NCI-H526 (cell line): ENCODE results near the gene CR2.
"Not testable (repeated sequence)": the region's sequence is repeated elsewhere in the genome, so short reads cannot be mapped to it uniquely, and the experiment has no call there.

Source experiments
- DNase-seq, 2 experiments: peaks; one replicate each; lab custom pipeline; 2025; lab: John Stamatoyannopoulos, UW

Gene CR2

DNA sequence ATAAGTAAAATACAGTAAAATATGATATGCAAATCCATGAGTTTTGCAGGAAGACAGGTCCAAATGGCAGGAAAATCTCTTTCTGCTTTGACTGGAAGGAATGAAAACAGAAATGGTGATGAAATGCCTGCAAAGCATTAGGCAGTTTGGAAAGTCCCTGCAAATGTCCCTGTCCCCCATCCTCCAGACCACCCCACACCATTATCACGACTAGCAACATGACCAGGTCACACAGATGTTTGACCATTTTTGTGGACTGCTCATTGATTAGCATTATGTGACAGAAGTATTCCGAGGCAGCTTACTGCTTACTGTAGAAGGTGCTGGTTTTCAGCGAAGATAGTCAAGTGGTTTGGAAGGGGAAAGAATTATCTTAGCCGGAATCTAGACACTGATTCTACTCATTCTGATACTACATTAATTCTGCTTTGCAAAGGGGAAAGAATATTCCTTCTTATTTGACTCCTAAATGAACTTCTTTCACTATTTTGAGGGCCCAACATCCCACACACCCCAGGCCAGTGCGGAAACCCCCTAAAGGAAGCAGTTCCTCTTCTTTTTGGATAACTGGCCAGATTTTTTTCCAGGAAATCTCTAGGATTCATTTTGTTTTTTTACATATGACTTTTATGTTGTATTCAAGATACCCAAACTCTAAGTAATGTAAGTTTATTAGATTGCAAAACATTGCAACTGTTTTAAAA lies 9.5 kb upstream of the CR2 start:
- no peak for DNase-seq

DNA sequence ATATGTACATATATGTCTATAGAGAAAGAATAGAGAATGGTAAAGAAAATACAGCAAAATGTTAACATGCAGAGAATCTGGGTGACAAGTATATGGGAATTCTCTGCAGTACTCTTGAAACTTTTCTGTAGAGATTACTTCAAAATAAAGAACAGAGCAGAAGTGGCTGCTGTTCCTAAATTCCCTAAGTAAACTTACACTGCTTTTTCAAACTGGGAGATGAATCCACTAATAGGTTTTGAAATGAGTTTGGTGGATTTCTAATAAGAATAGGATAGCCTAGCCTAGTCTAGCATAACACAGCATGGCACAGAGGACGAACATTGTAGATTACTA lies 450 bp upstream of the CR2 start:
- no peak for DNase-seq

GRCh38 chr1:207455183-207455754 lies 1.1 kb downstream of the CR2 start:
- no peak for DNase-seq

GRCh38 chr1:207458414-207458813 lies 4.3 kb downstream of the CR2 start:
- DNase-seq = no peak

DNA sequence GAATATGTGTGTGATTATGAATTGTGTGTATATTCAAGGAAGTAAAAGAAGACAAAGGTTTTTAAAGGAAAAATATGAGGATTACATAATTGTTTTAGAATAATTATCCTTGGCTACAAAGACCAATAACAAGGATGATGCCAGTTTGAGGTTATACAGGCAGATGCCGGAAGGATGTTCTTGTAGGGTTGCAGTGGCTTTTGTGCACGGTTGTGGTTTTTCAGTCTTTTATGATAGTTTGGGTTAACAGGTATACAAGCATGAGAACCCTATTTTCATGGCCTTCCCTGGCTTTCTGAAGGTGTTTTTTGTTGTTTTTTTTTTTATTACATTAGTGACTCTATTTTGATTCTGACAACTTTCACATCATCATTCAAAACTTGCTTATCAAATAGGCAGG lies 4.9 kb downstream of the CR2 start:
- no peak for DNase-seq

- no peak for DNase-seq
Measured at GRCh38 chr1:207461649-207462048, 7.5 kb downstream of the CR2 start.

GRCh38 chr1:207462535-207462934 lies 8.4 kb downstream of the CR2 start:
- no peak for DNase-seq

DNA sequence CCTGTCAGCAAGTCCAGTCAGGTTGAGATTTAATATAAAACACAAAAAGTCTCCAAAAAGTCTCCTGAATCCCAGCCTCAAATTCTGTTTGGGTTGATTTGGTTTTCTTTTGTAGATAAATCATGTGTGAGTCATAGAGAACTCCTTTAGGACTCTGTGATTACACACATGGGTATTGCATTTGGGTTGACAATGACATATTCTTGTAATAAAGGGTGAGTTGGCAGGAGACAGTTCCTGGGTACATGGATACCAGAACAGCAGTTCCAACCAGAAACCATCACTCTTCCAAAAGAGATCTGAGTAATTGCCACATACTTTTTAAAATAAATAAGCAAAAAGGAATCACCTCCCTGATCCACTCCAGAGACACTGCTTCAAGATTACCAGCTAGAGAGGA lies 8.9 kb downstream of the CR2 start:
- DNase-seq = no peak

DNA sequence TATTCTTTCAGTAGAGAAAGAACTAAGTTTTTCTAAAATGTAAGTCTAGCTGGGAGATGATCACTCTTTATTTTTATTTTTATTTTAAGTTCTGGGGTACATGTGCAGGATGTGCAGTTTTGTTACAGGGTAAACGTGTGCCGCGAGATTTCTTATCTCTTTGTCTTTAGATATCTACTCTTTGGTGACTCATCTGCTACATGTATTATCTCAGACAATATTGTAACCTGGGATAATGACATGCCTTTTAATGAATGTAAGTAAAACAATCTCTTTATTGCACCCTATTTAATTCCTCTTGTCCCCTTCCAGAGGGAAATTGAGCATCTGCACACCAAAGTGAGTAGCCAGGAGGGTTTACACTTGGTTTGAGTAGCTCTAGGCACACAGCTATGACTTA lies 9.4 kb downstream of the CR2 start:
- no peak for DNase-seq

DNA sequence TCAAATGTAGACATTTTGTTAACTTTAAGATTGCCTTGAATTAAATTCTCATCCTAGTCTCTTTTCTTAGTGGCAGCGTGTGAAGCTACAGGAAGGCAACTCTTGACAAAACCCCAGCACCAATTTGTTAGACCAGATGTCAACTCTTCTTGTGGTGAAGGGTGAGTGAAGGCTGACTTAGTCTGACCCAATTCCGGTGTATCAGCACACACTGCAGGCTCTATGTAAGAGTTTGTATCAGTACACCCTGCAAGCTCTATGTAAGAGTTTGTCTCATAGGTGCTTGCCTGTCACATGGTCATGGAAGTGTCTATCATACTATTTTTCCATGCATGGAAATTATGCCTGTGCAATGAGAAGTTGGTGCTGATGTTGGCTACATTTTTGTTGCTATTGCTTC lies 16.8 kb downstream of the CR2 start:
- DNase-seq = no peak

GRCh38 chr1:207474210-207474609 lies 20.1 kb downstream of the CR2 start:
- DNase-seq = no peak

DNA sequence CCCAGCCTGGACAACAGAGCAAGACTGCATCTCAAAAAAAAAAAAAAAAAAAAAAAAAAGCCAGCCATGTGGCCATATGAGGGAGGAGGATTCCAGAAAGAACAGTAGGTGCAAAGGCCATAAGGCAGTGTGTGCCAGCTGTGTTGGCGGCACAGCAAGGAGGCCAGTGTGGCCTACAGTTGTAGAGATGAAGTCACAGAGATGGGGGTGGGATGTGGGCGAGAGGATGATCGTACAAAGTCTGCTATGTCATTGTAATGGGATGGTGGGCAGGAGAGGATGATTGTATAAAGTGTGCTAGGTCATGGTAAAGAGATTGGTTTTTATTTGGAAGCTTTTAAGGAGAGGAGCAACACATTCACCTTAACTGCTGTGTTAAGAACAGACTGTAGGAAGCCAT lies 32.1 kb downstream of the CR2 start:
- no peak for DNase-seq

DNA sequence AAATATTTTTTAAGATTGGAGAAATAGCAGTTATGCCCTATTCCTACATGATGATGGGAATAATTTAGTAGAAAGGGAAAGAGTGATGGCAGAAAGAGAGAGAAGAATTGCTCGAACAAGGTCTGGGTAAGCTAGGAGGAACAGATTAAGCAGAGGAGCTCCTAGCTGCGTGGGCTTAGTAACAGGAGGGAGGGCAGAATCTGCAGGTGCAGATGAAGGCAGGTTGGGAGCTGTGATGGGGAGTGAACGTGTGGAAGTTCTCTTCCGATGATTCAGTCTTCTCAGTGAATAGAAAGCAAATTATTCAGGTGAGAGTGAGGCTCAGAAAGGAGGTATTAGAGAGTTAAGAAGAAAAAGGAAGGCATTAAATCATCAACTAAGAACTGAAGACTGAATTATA lies 33.5 kb downstream of the CR2 start:
- DNase-seq = no peak

GRCh38 chr1:207493212-207493611 lies 39.1 kb downstream of the CR2 start:
- DNase-seq = no peak

- DNase-seq = no peak
Measured at GRCh38 chr1:207494171-207494570, 40.0 kb downstream of the CR2 start.

DNA sequence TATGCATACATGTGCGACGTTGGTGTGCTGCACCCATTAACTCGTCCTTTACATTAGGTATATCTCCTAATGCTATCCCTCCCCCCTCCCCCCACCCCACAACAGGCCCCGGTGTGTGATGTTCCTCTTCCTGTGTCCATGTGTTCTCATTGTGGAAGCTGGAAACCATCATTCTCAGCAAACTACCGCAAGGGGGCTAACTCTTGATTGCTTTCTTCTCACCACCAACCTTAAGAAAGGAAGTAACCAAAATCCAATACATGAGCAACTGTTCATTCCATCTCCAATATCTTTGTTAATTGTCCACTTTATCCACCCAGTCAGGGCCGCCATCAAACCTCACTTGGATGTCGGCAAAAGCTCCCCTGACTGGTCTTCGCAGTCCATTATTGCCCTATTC lies 41.2 kb downstream of the CR2 start:
- DNase-seq = not testable (repeated sequence)

DNA sequence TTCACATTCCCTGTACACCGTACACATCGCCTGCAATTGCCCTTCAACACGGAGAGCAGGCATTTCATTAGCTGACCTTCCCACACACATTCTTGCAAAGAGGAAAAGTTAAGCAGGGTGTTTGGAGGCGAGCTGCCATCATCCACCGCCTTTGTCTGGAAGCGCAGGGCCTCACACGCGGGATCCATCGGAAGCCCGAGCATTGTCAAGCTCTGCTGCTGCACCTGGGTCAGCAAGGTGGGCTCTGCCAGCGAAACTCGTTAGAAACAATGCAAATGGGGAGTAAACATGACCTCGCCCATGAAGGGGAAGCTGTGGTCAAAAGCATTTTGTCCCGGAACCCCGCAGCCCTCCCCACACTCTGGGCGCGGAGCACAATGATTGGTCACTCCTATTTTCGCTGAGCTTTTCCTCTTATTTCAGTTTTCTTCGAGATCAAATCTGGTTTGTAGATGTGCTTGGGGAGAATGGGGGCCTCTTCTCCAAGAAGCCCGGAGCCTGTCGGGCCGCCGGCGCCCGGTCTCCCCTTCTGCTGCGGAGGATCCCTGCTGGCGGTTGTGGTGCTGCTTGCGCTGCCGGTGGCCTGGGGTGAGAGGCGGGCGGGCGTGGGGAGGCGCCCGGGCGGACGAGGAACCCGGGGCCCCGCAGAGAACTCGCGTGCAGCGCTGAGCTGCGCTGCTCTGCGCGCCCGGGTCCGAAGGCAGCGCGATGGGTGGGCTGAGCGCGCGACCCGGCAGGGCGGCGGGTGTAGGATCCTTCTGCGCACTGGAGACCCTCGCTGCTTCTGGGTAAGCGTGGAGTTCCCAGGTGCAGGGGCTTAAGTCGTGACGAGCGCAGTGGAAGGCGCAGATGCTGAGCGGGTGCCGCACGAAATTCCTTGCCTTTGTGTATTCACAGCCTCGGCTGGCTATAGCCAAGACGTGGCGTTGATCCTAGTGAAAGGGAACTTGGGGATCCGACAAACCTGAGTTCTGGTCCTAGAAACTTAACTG lies 42.0 kb downstream of the CR2 start, which contains the start of gene CR1:
TSS of gene CR1 (plus strand) at position 357 of the 992 bp plus-strand sequence. CDS start at position 468, 111 bp downstream.
- DNase-seq = peak in 1 of 2 experiments; percentile 44

DNA sequence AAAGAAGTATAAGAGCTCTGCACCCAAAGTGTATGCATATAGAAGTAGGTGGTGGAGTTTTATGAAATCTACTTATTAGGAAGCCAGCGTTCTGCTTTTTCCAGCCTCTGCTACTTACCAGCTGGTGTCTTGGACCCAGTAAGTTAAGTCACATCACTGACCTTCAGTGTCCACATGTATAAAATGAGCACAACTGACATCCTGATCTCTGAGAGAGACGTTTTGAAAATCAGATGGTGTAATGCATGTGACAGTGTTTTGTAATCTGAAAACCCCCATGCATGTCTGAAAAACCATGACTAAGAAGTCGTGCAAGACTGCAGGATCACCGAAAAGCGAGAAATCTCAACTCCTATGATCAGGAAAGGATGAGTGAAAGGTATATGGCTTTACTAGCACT lies 43.8 kb downstream of the CR2 start:
- DNase-seq = no peak

- DNase-seq = peak; percentile 17 to 80
Measured at GRCh38 chr1:207499573-207499972, 45.4 kb downstream of the CR2 start.

GRCh38 chr1:207500306-207500705 lies 46.2 kb downstream of the CR2 start:
- DNase-seq = no peak

GRCh38 chr1:207501071-207501470 lies 46.9 kb downstream of the CR2 start:
- DNase-seq = no peak

DNA sequence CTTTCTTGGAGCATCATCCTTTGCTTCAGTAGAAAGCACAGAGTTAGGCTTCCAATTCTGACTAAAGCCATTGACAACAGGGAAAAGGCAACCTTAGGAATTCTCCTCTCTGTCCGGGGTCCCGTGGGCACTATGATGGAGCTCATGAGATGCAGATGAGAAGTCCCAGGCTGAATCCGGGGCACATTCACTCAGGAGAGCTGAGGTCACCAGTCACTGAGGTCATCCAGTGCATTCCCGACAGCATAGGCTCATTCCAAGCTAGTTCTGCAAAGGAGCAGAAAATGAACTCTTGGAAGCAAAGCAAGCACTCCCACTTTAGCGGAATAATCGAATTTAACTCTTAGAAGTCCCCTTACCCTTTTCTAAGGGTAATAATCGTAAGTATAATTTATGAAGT lies 48.6 kb downstream of the CR2 start:
- DNase-seq = no peak

GRCh38 chr1:207503950-207504349 lies 49.8 kb downstream of the CR2 start:
- DNase-seq = no peak
